ENCODE measurements around the gene UBASH3B. TPM values are rescaled to one million over a fixed set of nuclear protein-coding genes. Genes with fewer than 3 reads are reported as not detected.

The UBASH3B gene
- total RNA-seq, 1 experiment from 2014 or later: 10.3 TPM

GRCh38 chr11:122714004-122714403, 58.5 kb downstream of the UBASH3B start:
- peaks cover 17% of the 10 kb centered on the region for H3K4me1 Mint-ChIP-seq (ENCODE audit: insufficient read depth, unreplicated experiment)
- CTCF ChIA-PET: interaction anchor here (1.1 kb wide), 1 partner anchor 75 kb away, joined by 3 read pairs; no protein-coding TSS in a partner anchor

DNA sequence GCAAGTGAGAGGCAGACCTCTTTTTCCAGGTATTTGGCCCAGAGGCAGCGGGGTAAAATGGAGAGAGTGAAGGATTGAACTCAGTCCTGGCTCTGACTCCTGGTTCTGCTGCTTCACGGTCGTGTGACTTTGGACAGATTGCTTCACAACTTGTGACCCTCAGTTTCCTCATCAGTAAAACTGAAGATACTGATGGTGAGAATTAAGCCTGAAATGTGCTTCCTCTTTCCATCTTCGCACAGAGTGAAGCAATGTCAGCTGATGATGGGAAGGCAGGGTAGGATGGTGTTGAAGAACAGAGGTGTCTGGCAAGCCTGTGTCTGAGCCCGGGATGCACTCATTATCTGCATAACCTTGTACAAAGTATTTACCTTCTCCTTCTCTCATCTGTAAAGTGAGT, 59.0 kb downstream of the UBASH3B start:
- peaks cover 12% of the 10 kb centered on the region for H3K4me1 Mint-ChIP-seq (ENCODE audit: insufficient read depth, unreplicated experiment)
- CTCF ChIA-PET: no interaction called here

More at GRCh38 chr11:122714004-122714403, 58.5 kb downstream of the UBASH3B start:
- BruUV-seq (replicated peaks): no TSS peak
- H3K9me3 Mint-ChIP-seq (ENCODE audit: unreplicated experiment): no peaks in the 10 kb centered on the region
- no peaks in the 10 kb centered on the region for H3K27me3 Mint-ChIP-seq (ENCODE audit: insufficient read depth, unreplicated experiment)
- POLR2A ChIA-PET: no interaction called here
- no peak overlapping the region for H3K4me3 Mint-ChIP-seq (ENCODE audit: unreplicated experiment)
- TF ChIP-seq CTCF (IDR thresholded peaks at IDR 0.05; ENCODE audit: unreplicated experiment): no peak
- no peaks in the 10 kb centered on the region for H3K36me3 Mint-ChIP-seq (ENCODE audit: insufficient read depth, unreplicated experiment)
- intact Hi-C loops (cut with micrococcal nuclease): no loop called here
- H3K27ac Mint-ChIP-seq (ENCODE audit: low read depth, unreplicated experiment): no peak overlapping the region
- DNase-seq (ENCODE audit: unreplicated experiment): no peak

DNA sequence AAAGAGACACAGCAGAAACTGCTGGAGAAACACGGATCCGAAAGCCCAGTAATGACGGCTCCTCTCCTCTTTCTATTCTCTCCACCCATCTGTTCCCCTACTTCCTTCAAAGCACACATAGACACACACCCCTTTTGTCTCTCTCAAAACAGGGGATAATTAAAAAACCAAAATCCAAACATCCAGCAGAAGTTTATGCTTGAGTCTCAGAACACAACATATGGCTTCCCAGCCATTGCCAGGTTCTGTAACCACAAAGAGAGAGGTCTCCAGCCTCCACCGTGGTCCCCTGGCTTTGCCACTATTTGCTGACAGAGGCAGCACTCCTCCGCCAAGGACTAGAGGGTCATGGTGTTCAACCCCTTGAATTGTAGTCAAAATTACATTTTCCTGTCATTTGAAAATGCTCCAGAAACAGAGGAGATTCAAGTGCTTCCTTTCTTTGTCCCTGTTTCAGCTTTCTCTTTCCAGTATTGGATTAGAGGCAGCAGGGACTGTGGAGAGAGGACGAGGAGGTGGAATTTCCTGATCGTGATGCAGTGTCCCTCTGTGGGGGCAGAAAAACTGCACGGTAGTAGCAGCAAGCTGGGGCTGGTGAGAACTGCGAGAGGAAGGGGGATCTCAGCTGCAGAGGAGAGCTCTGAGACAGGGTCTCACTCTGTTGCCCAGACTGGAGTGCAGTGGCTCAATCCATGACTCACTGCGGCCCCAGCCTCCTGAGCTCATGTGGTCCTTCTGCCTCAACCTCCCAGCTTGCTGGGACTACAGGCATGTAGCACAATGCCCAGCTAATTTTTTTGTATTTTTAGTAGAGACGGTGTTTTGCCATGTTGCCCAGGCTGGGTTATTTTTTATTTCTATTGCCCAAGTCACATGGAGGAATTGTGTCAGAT, 60.3 kb downstream of the UBASH3B start:
- no peaks in the 10 kb centered on the region for H3K27me3 Mint-ChIP-seq (ENCODE audit: insufficient read depth, unreplicated experiment)
- no peak for TF ChIP-seq CTCF (IDR thresholded peaks at IDR 0.05; ENCODE audit: unreplicated experiment)
- CTCF ChIA-PET: interaction anchor here (0.6 kb wide), 1 partner anchor 60 kb away, joined by 3 read pairs; the partner anchor contains the start of gene UBASH3B
- no peaks in the 10 kb centered on the region for H3K36me3 Mint-ChIP-seq (ENCODE audit: insufficient read depth, unreplicated experiment)
- H3K4me1 Mint-ChIP-seq (ENCODE audit: insufficient read depth, unreplicated experiment): peaks cover 23% of the 10 kb centered on the region
- no peak overlapping the region for H3K27ac Mint-ChIP-seq (ENCODE audit: low read depth, unreplicated experiment)
- DNase-seq (ENCODE audit: unreplicated experiment): no peak
- H3K9me3 Mint-ChIP-seq (ENCODE audit: unreplicated experiment): no peaks in the 10 kb centered on the region
- no TSS peak for BruUV-seq (replicated peaks)
- intact Hi-C loops (cut with micrococcal nuclease): no loop called here
- H3K4me3 Mint-ChIP-seq (ENCODE audit: unreplicated experiment): no peak overlapping the region
- POLR2A ChIA-PET: no interaction called here

More for the DNA sequence above, 59.0 kb downstream of the UBASH3B start:
- DNase-seq (ENCODE audit: unreplicated experiment): no peak
- Mint-ChIP-seq H3K9me3 (ENCODE audit: unreplicated experiment) (no peaks in the 10 kb centered on the region), H3K36me3 (ENCODE audit: insufficient read depth, unreplicated experiment) (no peaks in the 10 kb centered on the region), H3K27ac (ENCODE audit: low read depth, unreplicated experiment) (no peak overlapping the region), H3K4me3 (ENCODE audit: unreplicated experiment) (no peak overlapping the region), H3K27me3 (ENCODE audit: insufficient read depth, unreplicated experiment) (no peaks in the 10 kb centered on the region)
- BruUV-seq (replicated peaks): no TSS peak
- TF ChIP-seq CTCF (IDR thresholded peaks at IDR 0.05; ENCODE audit: unreplicated experiment): no peak
- intact Hi-C loops (cut with micrococcal nuclease): no loop called here
- POLR2A ChIA-PET: no interaction called here

GRCh38 chr11:122717264-122717867, 61.8 kb downstream of the UBASH3B start:
- BruUV-seq (replicated peaks): no TSS peak
- Mint-ChIP-seq H3K27ac (ENCODE audit: low read depth, unreplicated experiment) (no peak overlapping the region), H3K36me3 (ENCODE audit: insufficient read depth, unreplicated experiment) (no peaks in the 10 kb centered on the region), H3K27me3 (ENCODE audit: insufficient read depth, unreplicated experiment) (no peaks in the 10 kb centered on the region), H3K9me3 (ENCODE audit: unreplicated experiment) (no peaks in the 10 kb centered on the region), H3K4me1 (ENCODE audit: insufficient read depth, unreplicated experiment) (peaks cover 22% of the 10 kb centered on the region), H3K4me3 (ENCODE audit: unreplicated experiment) (no peak overlapping the region)
- POLR2A ChIA-PET: no interaction called here
- TF ChIP-seq CTCF (IDR thresholded peaks at IDR 0.05; ENCODE audit: unreplicated experiment): no peak
- DNase-seq (ENCODE audit: unreplicated experiment): no peak
- CTCF ChIA-PET: no interaction called here
- intact Hi-C loops (cut with micrococcal nuclease): no loop called here
